ENCODE results near the gene SLC8A3. TPM values are rescaled to one million over a fixed set of nuclear protein-coding genes. Genes with fewer than 3 reads are reported as not detected.

The SLC8A3 gene
- total RNA-seq, 1 donor, result under 0.01 TPM

- H3K36me3 ChIP-seq (ENCODE audit: insufficient read depth, low read length), result no peaks in the 10 kb centered on the region
- peaks cover 35% of the 10 kb centered on the region for H3K4me1 ChIP-seq (ENCODE audit: insufficient read depth, low read length)
- H2AFZ ChIP-seq (ENCODE audit: low read length), result no peak overlapping the region
- H3K79me2 ChIP-seq (ENCODE audit: insufficient read depth, low read length), result no peaks in the 10 kb centered on the region
- H3K4me3 ChIP-seq (ENCODE audit: insufficient read depth, low read length), result no peak overlapping the region
- H3K27me3 ChIP-seq (ENCODE audit: insufficient read depth, low read length), result no peaks in the 10 kb centered on the region
- peak overlapping the region; percentile 94 for H3K27ac ChIP-seq (ENCODE audit: low read depth, low read length)
- no peaks in the 10 kb centered on the region for H3K9me3 ChIP-seq (ENCODE audit: low read depth, low read length)
- TF ChIP-seq CTCF (IDR thresholded peaks at IDR 0.05; ENCODE audit: extremely low read depth, low read depth, low read length), result no peak
- no peaks in the 10 kb centered on the region for H4K20me1 ChIP-seq (ENCODE audit: insufficient read depth, low read length)
- peak; percentile 51 for DNase-seq (ENCODE audit: insufficient read length, low spot score, missing footprints)
- peak overlapping the region; percentile 16 for H3K4me2 ChIP-seq (ENCODE audit: insufficient read depth, low read length)
These were observed 190.9 kb downstream of the SLC8A3 start for GRCh38 chr14:69997849-69998248.

GRCh38 chr14:69996216-69996615 is 192.5 kb downstream of the SLC8A3 start:
- Histone ChIP-seq H3K4me1 (ENCODE audit: insufficient read depth, low read length) (peaks cover 34% of the 10 kb centered on the region), H3K27me3 (ENCODE audit: insufficient read depth, low read length) (no peaks in the 10 kb centered on the region), H3K36me3 (ENCODE audit: insufficient read depth, low read length) (no peaks in the 10 kb centered on the region), H3K9me3 (ENCODE audit: low read depth, low read length) (no peaks in the 10 kb centered on the region), H3K27ac (ENCODE audit: low read depth, low read length) (peak overlapping the region; percentile 94), H3K4me3 (ENCODE audit: insufficient read depth, low read length) (no peak overlapping the region), H3K79me2 (ENCODE audit: insufficient read depth, low read length) (no peaks in the 10 kb centered on the region), H3K4me2 (ENCODE audit: insufficient read depth, low read length) (no peak overlapping the region), H4K20me1 (ENCODE audit: insufficient read depth, low read length) (no peaks in the 10 kb centered on the region), H2AFZ (ENCODE audit: low read length) (no peak overlapping the region)
- no peak for DNase-seq (ENCODE audit: insufficient read length, low spot score, missing footprints)
- no peak for TF ChIP-seq CTCF (IDR thresholded peaks at IDR 0.05; ENCODE audit: extremely low read depth, low read depth, low read length)

Other genes with a start within 250 kb of the SLC8A3 start
- 23.5 and 24.8 TPM in 2 replicates for gene COX16, start 170.7 kb upstream of the SLC8A3 start, total RNA-seq
- 21.0 and 21.8 TPM in 2 replicates for gene SYNJ2BP, start 228.1 kb upstream of the SLC8A3 start, total RNA-seq

All from osteoblast (primary cell).